SH-SY5Y (cell line): Measurements from ENCODE around the gene PRR13.

Experiments used
- GATA2 ChIP-seq: IDR thresholded peaks from 2 replicates; pipeline ENCODE4 v1.6.1; 2011; ENCODE audit warnings: mild to moderate bottlenecking, low read depth, low read length
- GATA3 ChIP-seq: IDR thresholded peaks from 2 replicates; pipeline ENCODE4 v1.6.1; 2011; ENCODE audit warnings: low read depth, mild to moderate bottlenecking, low read length, moderate library complexity

DNA sequence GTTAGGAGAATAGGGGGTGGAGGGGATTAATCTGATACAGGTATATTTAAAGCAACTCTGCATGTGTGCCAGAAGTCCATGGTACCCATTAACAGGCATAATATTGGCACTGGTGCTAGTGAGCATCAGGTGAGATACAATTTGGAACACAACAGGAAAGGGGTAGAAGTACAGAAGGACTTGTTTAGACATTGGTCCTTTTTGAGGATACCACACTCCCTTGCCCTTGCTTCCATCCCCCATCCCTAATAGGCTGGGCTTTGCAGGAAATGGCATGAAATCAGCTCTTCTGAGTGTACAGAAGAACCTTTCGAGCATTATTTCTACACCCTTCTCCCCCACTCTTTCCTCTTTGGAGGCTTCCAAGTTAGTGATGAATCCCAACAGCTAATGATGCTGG lies 26.7 kb downstream of the PRR13 start:
- no peak for TF ChIP-seq GATA2
- TF ChIP-seq GATA3: no peak
